B cell (primary cell): ENCODE results near the gene RET. TPM values are rescaled to one million over a fixed set of nuclear protein-coding genes. Genes with fewer than 3 reads are reported as not detected.
A peak's percentile ranks its signal among the peaks of the same experiment; 100 is the strongest.

Source experiments
- ATAC-seq: fragments of 200-7000 bp; cut with Tn5 transposase; one replicate; pipeline ENCODE4 v1.10.0; 2021; ENCODE audit warnings: low read depth, mild to moderate bottlenecking, moderate number of reproducible peaks, moderate library complexity
- CTCF ChIA-PET: fragments of 350-600 bp; sonication (Branson Sonifier 250); formaldehyde crosslinking; loops from one replicate; lab custom pipeline; 2021; ENCODE audit warnings: antibody characterized with exemption, inconsistent platforms; lab: Charles Lee
- POLR2A ChIA-PET: fragments of 350-600 bp; sonication (Branson Sonifier 250); formaldehyde crosslinking; loops from one replicate; lab custom pipeline; 2021; ENCODE audit warnings: antibody characterized with exemption; lab: Charles Lee
- DNase-seq: peaks from one replicate; pipeline ENCODE4 v3.0.0; 2013
- H2AFZ ChIP-seq: 2 replicates; pipeline ENCODE4 v1.6.1; 2012; ENCODE audit warnings: mild to moderate bottlenecking, low read depth, low read length; ENCODE audit not compliant: insufficient read depth, poor library complexity, severe bottlenecking
- H3K27ac ChIP-seq, 2 donors: 1 replicate in 1 of 2; 2 replicates in 1 of 2; pipeline ENCODE4 v1.5.1; 2012 to 2013; ENCODE audit warnings: low read length in 2 of 2, mild to moderate bottlenecking in 2 of 2, moderate library complexity in 1 of 2
- H3K27me3 ChIP-seq, 4 experiments: fragments of 200-600 bp in 1 of 4; sonication (generic) in 1 of 4; replicated peaks in 1 of 4; 1 replicate in 2 of 4; 2 replicates in 2 of 4; pipeline versions ENCODE4 v1.6.1 to v1.7.0; 2013 to 2016; ENCODE audit warnings: low read length in 3 of 4, mild to moderate bottlenecking in 2 of 4, mixed read lengths in 1 of 4, moderate library complexity in 1 of 4; ENCODE audit not compliant: insufficient read depth in 4 of 4, control insufficient read depth in 3 of 4; ENCODE audit errors: control extremely low read depth in 1 of 4
- H3K36me3 ChIP-seq, 2 experiments: replicated peaks in 1 of 2; 1 replicate in 1 of 2; 2 replicates in 1 of 2; pipeline versions ENCODE4 v1.6.1 to v1.7.1; 2013; ENCODE audit warnings: low read length in 1 of 2; ENCODE audit not compliant: insufficient read depth in 2 of 2, control insufficient read depth in 1 of 2; ENCODE audit errors: control extremely low read depth in 1 of 2, extremely low read depth in 1 of 2
- H3K4me1 ChIP-seq, 2 donors: fragments of 200-600 bp in 1 of 2; sonication (generic) in 1 of 2; 1 replicate in 1 of 2; 2 replicates in 1 of 2; pipeline versions ENCODE4 v1.5.1 to v1.6.1; 2013 to 2017; ENCODE audit warnings: low read length in 2 of 2; ENCODE audit not compliant: control insufficient read depth in 2 of 2, insufficient read depth in 2 of 2
- H3K4me2 ChIP-seq: replicated peaks from 2 replicates; pipeline ENCODE3; 2012; ENCODE audit warnings: mild to moderate bottlenecking, low read depth, low read length; ENCODE audit not compliant: poor library complexity, severe bottlenecking
- H3K4me3 ChIP-seq, 5 experiments: fragments of 200-600 bp in 1 of 5; sonication (generic) in 1 of 5; 1 replicate in 3 of 5; 2 replicates in 2 of 5; pipeline versions ENCODE4 v1.5.1 to v1.7.0; 2011 to 2016; ENCODE audit warnings: low read length in 4 of 5, mild to moderate bottlenecking in 4 of 5, low read depth in 2 of 5, control low read depth in 1 of 5, moderate library complexity in 1 of 5; ENCODE audit not compliant: insufficient read depth in 1 of 5; ENCODE audit errors: control extremely low read depth in 1 of 5, extremely low read depth in 1 of 5
- H3K79me2 ChIP-seq: fragments of 200-600 bp; sonication (generic); one replicate; pipeline ENCODE4 v1.6.0; 2016; ENCODE audit warnings: low read length; ENCODE audit not compliant: control insufficient read depth, insufficient read depth
- H3K9ac ChIP-seq: fragments of 200-600 bp; sonication (generic); 2 replicates; pipeline ENCODE4 v1.6.1; 2017; ENCODE audit warnings: mild to moderate bottlenecking, low read length, moderate library complexity
- H3K9me3 ChIP-seq, 3 donors: one replicate each; pipeline versions ENCODE4 v1.6.1 to v1.7.1; 2013; ENCODE audit warnings: low read length in 2 of 3; ENCODE audit not compliant: control insufficient read depth in 2 of 3, insufficient read depth in 1 of 3; ENCODE audit errors: control extremely low read depth in 1 of 3
- H4K20me1 ChIP-seq: 2 replicates; pipeline ENCODE4 v1.6.0; 2012; ENCODE audit warnings: mild to moderate bottlenecking, low read length; ENCODE audit not compliant: insufficient read depth, control insufficient read depth, poor library complexity, severe bottlenecking
- H3K27ac Mint-ChIP-seq: one replicate; pipeline ENCODE4 v1.8.0; 2021; ENCODE audit warnings: mixed read lengths
- H3K27me3 Mint-ChIP-seq: one replicate; pipeline ENCODE4 v1.8.0; 2021; ENCODE audit warnings: mixed read lengths
- H3K4me1 Mint-ChIP-seq: one replicate; pipeline ENCODE4 v1.8.0; 2021; ENCODE audit warnings: mixed read lengths
- H3K4me3 Mint-ChIP-seq: one replicate; pipeline ENCODE4 v1.8.0; 2021; ENCODE audit warnings: mixed read lengths
- H3K9me3 Mint-ChIP-seq: one replicate; pipeline ENCODE4 v1.8.0; 2022; ENCODE audit warnings: mixed read lengths; ENCODE audit not compliant: insufficient read depth
- CTCF ChIP-seq: fragments of 200-600 bp; IDR thresholded peaks from one replicate; pipeline ENCODE4 v1.8.0; 2022; ENCODE audit warnings: antibody characterized with exemption, mild to moderate bottlenecking
- EZH2 ChIP-seq: IDR thresholded peaks from 2 replicates; pipeline ENCODE4 v1.6.1; 2012; ENCODE audit warnings: borderline replicate concordance, low read depth, mild to moderate bottlenecking, moderate library complexity, low read length; ENCODE audit not compliant: insufficient read depth, poor library complexity, severe bottlenecking
- WGBS: methylation state at CpG from one replicate; pipeline ENCODE4 v1.1.5; 2013; ENCODE audit warnings: missing lambda C conversion rate; ENCODE audit not compliant: insufficient coverage; 5-methylcytosine and 5-hydroxymethylcytosine counted together
- intact Hi-C: fragments of 100-400 bp; cut with micrococcal nuclease; formaldehyde crosslinking; loops from one replicate; pipeline ENCODE4 v1.10.0; 2022
- polyA plus RNA-seq: library from polyadenylated mRNA; depleted of rRNA; stranded (reverse); fragments of >200 nt; gene quantifications from 2 replicates; pipeline ENCODE4 v1.2.3, GENCODE V29; 2012
- total RNA-seq, 2 donors: library from RNA; stranded (reverse); fragments of 120-200 nt in 1 of 2; gene quantifications; 1 replicate in 1 of 2; 2 replicates in 1 of 2; pipeline versions ENCODE4 v1.2.3 to v1.2.4, GENCODE V29; 2013 to 2022

The RET gene
- total and polyA plus RNA-seq, 2 donors (not counting 1 experiment from before 2014, with no cell fraction given), result 0.16 to 0.27 TPM

- peaks cover 15 to 26% of the 10 kb centered on the region in 2 donors for H3K4me1 ChIP-seq
- peak overlapping the region; percentile 98 for H3K4me2 ChIP-seq
- peaks cover 17% of the 10 kb centered on the region for H3K4me1 Mint-ChIP-seq
- no peaks in the 10 kb centered on the region for H3K36me3 ChIP-seq
- peaks cover 17% of the 10 kb centered on the region for H3K27me3 Mint-ChIP-seq
- H3K9me3 ChIP-seq, result peaks cover 0 to 4% (median 0%) of the 10 kb centered on the region in 3 donors
- no peaks in the 10 kb centered on the region for H3K79me2 ChIP-seq
- ATAC-seq (peak; percentile 95), DNase-seq (peak; percentile 85)
- POLR2A ChIA-PET, result no interaction called here
- peak overlapping the region; percentile 90 for H3K4me3 Mint-ChIP-seq
- TF ChIP-seq CTCF (peak; percentile 99), EZH2 (no peak)
- CTCF ChIA-PET, result interaction anchor here (0.6 to 1.6 kb wide), 7 partner anchors 9 to 322 kb away, joined by 3 to 6 read pairs (median 3); partner anchors contain the start of genes BMS1 and CSGALNACT2
- intact Hi-C loops, result loop anchor here (1.0 to 5.0 kb wide), 3 partner anchors 33 to 353 kb away; partner anchors contain the start of gene CSGALNACT2
- under 1% methylated on average over 69 of the region's 71 CpGs for WGBS
- peak overlapping the region in 1 of 2 donors; percentile 11 for H3K27ac ChIP-seq
- no peaks in the 10 kb centered on the region for H3K9me3 Mint-ChIP-seq
- H3K9ac ChIP-seq, result peak overlapping the region; percentile 77
- H3K4me3 ChIP-seq, result peak overlapping the region; percentile 55 to 82 (median 65)
- H3K27ac Mint-ChIP-seq, result peak overlapping the region; percentile 50
- H2AFZ ChIP-seq, result peak overlapping the region; percentile 97
- H3K27me3 ChIP-seq, result peaks cover 0 to 32% (median 2%) of the 10 kb centered on the region in 4 experiments
- H4K20me1 ChIP-seq, result no peaks in the 10 kb centered on the region
Observed at GRCh38 chr10:43105102-43105955, 28.5 kb downstream of the RET start.

- peak overlapping the region; percentile 97 for H2AFZ ChIP-seq
- intact Hi-C loops, result loop anchor here (1.0 to 5.0 kb wide), 3 partner anchors 32 to 354 kb away; partner anchors contain the start of gene CSGALNACT2
- peak overlapping the region in 1 of 5 experiments; percentile 82 for H3K4me3 ChIP-seq
- peak overlapping the region in 1 of 2 donors; percentile 11 for H3K27ac ChIP-seq
- 47% methylated on average over 7 of the region's 7 CpGs for WGBS
- H3K4me1 ChIP-seq, result peaks cover 15 to 31% of the 10 kb centered on the region in 2 donors
- ChIA-PET POLR2A (no interaction called here), CTCF (interaction anchor here (0.6 to 1.6 kb wide), 2 partner anchors 32 to 240 kb away, joined by 3 to 6 read pairs; partner anchors contain the start of gene CSGALNACT2)
- TF ChIP-seq EZH2, result no peak
- TF ChIP-seq CTCF, result no peak
- peaks cover 0 to 4% (median 0%) of the 10 kb centered on the region in 3 donors for H3K9me3 ChIP-seq
- Mint-ChIP-seq H3K4me3 (peak overlapping the region; percentile 90), H3K27me3 (peaks cover 16% of the 10 kb centered on the region), H3K4me1 (peaks cover 17% of the 10 kb centered on the region), H3K9me3 (no peaks in the 10 kb centered on the region), H3K27ac (no peak overlapping the region)
- ATAC-seq (no peak), DNase-seq (no peak)
- H3K4me2 ChIP-seq, result peak overlapping the region; percentile 98
- peaks cover 0 to 32% (median 2%) of the 10 kb centered on the region in 4 experiments for H3K27me3 ChIP-seq
- H4K20me1 ChIP-seq, result no peaks in the 10 kb centered on the region
- H3K36me3 ChIP-seq, result no peaks in the 10 kb centered on the region
- H3K9ac ChIP-seq, result no peak overlapping the region
- no peaks in the 10 kb centered on the region for H3K79me2 ChIP-seq
Observed at GRCh38 chr10:43105956-43106229, 29.0 kb downstream of the RET start.
